HCT116 (cell line): ENCODE data around the gene PIEZO2.

Experiments
- ATF3 ChIP-seq: IDR thresholded peaks from 2 replicates; pipeline ENCODE4 v1.6.1; 2012
- CTCF ChIP-seq, 3 experiments: fragments of 200-600 bp in 1 of 3; sonication (generic) in 1 of 3; IDR thresholded peaks in 2 of 3; conservative IDR thresholded peaks in 1 of 3; 2 replicates each; pipeline ENCODE4 v1.5.1; 2012 to 2017; ENCODE audit warnings: low read depth in 2 of 3, low read length in 2 of 3, antibody characterized with exemption in 1 of 3, borderline replicate concordance in 1 of 3, control low read depth in 1 of 3, mild to moderate bottlenecking in 1 of 3, mixed read lengths in 1 of 3, mixed run types in 1 of 3, moderate library complexity in 1 of 3; ENCODE audit not compliant: insufficient read depth in 1 of 3
- EGR1 ChIP-seq: IDR thresholded peaks from 2 replicates; pipeline ENCODE4 v1.6.1; 2012; ENCODE audit warnings: low read depth
- EZH2 ChIP-seq: fragments of 200-600 bp; sonication (generic); IDR thresholded peaks from 2 replicates; pipeline ENCODE4 v1.6.1; 2017; ENCODE audit warnings: antibody characterized with exemption, mixed run types
- EZH2phosphoT487 ChIP-seq: fragments of 200-600 bp; IDR thresholded peaks from 2 replicates; pipeline ENCODE4 v1.6.1; 2018; ENCODE audit warnings: antibody characterized with exemption, borderline replicate concordance
- POLR2A ChIP-seq: IDR thresholded peaks from 2 replicates; pipeline ENCODE4 v1.7.0; 2011; ENCODE audit warnings: borderline replicate concordance; ENCODE audit not compliant: insufficient read depth, insufficient read length; ENCODE audit errors: extremely low read depth
- SIN3A ChIP-seq: IDR thresholded peaks from 2 replicates; pipeline ENCODE4 v1.6.1; 2012; ENCODE audit warnings: low read depth
- SP1 ChIP-seq: IDR thresholded peaks from 2 replicates; pipeline ENCODE4 v1.6.1; 2012; ENCODE audit warnings: low read depth
- TCF7L2 ChIP-seq: IDR thresholded peaks from 2 replicates; pipeline ENCODE4 v1.7.0; 2011; ENCODE audit warnings: borderline replicate concordance, inconsistent platforms; ENCODE audit not compliant: insufficient read depth, insufficient read length; ENCODE audit errors: extremely low read depth
- YY1 ChIP-seq: IDR thresholded peaks from 2 replicates; pipeline ENCODE4 v1.6.1; 2011; ENCODE audit warnings: low read length, low read depth, moderate library complexity, mild to moderate bottlenecking; ENCODE audit not compliant: insufficient replicate concordance; ENCODE audit errors: extremely low read depth

GRCh38 chr18:10973567-10974203, 175.7 kb downstream of the PIEZO2 start:
- no peak for TF ChIP-seq SIN3A
- no peak for TF ChIP-seq POLR2A
- no peak for TF ChIP-seq SP1
- TF ChIP-seq EZH2: no peak
- no peak for TF ChIP-seq EZH2phosphoT487
- no peak for TF ChIP-seq YY1
- no peak for TF ChIP-seq EGR1
- no peak for TF ChIP-seq CTCF (IDR thresholded peaks at IDR 0.05 in 2 of 3, conservative IDR thresholded peaks at IDR 0.05 in 1 of 3; ENCODE audit: borderline replicate concordance in 1 of 3, insufficient read depth in 1 of 3, low read depth in 2 of 3, low read length in 2 of 3)
- TF ChIP-seq TCF7L2: no peak
- no peak for TF ChIP-seq ATF3
